ENCODE results near the gene TMEM135.

DNA sequence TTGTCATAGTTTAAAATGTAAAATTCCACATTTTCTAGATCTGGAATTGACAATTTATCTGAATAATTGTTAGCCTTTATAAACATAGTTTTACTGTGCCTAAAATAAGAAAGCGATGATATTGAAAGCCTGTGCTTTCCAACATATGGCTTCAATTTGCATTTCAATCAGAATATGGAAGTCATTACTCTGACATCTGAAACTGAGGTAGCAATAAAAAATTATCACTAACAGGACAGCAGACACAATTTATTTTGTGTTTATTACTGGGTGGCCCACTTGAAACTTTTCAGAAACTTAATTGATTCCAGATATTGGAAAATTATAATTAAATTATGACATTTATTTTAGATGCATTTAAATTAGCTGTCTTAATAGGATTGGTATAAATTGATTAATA, 78.5 kb downstream of the TMEM135 start:
- TF ChIP-seq, protein P1, sequence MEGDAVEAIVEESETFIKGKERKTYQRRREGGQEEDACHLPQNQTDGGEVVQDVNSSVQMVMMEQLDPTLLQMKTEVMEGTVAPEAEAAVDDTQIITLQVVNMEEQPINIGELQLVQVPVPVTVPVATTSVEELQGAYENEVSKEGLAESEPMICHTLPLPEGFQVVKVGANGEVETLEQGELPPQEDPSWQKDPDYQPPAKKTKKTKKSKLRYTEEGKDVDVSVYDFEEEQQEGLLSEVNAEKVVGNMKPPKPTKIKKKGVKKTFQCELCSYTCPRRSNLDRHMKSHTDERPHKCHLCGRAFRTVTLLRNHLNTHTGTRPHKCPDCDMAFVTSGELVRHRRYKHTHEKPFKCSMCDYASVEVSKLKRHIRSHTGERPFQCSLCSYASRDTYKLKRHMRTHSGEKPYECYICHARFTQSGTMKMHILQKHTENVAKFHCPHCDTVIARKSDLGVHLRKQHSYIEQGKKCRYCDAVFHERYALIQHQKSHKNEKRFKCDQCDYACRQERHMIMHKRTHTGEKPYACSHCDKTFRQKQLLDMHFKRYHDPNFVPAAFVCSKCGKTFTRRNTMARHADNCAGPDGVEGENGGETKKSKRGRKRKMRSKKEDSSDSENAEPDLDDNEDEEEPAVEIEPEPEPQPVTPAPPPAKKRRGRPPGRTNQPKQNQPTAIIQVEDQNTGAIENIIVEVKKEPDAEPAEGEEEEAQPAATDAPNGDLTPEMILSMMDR (IDR thresholded peaks at IDR 0.05; ENCODE audit: insufficient read depth, low read length, poor library complexity, severe bottlenecking): no peak
- TF ChIP-seq EZH2phosphoT487 (conservative IDR thresholded peaks at IDR 0.05; ENCODE audit: low read length): no peak
